ENCODE measurements around the gene PPOX.

PPOX gene

DNA sequence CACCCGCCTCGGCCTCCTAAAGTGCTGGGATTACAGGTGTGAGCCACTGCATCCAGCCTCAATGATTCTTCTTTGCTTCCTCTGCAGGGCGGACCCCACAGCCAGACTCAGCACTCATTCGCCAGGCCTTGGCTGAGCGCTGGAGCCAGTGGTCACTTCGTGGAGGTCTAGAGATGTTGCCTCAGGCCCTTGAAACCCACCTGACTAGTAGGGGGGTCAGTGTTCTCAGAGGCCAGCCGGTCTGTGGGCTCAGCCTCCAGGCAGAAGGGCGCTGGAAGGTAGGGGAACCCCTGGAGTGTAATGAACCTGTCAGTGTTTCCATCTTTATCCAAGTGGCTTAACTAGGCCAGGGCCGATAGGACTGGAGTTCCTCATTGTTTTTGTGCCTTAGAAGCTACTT lies 2.7 kb downstream of the PPOX start:
- no peak overlapping the region for H3K4me3 ChIP-seq (ENCODE audit: low read length)
- no peaks in the 10 kb centered on the region for H3K9me3 ChIP-seq (ENCODE audit: insufficient read depth, low read depth, low read length)
- no peaks in the 10 kb centered on the region for H3K4me1 ChIP-seq (ENCODE audit: insufficient read depth, low read length)
- H3K27me3 ChIP-seq (ENCODE audit: insufficient read depth, low read length), result no peaks in the 10 kb centered on the region
- H3K9ac ChIP-seq (ENCODE audit: low read depth, low read length), result no peak overlapping the region
- no peak overlapping the region for H3K27ac ChIP-seq (ENCODE audit: low read length)
- peaks cover 61% of the 10 kb centered on the region for H3K36me3 ChIP-seq (ENCODE audit: insufficient read depth, low read depth, low read length)

DNA sequence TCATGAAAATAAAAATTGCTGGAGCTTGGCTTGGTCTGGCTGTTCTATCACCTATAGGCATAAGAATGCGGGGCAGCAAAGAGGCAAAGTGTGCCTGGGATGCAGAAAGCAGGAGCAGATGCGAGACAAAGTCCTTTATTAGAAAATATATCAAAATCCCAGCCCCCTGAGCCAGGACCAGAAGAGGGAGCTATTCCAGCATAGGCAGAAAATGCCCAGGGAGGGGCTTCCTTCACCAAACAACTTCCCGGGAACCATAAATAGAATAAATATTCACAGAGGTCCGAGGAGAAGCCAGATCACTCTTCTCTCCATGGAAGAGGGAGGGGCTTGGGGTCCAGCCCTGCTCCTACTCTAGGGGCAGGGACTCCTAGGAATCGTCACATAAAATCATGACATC lies 5.0 kb downstream of the PPOX start:
- Histone ChIP-seq H3K4me1 (ENCODE audit: insufficient read depth, low read length) (no peaks in the 10 kb centered on the region), H3K9me3 (ENCODE audit: insufficient read depth, low read depth, low read length) (no peaks in the 10 kb centered on the region), H3K4me3 (ENCODE audit: low read length) (no peak overlapping the region), H3K9ac (ENCODE audit: low read depth, low read length) (no peak overlapping the region), H3K27me3 (ENCODE audit: insufficient read depth, low read length) (no peaks in the 10 kb centered on the region), H3K36me3 (ENCODE audit: insufficient read depth, low read depth, low read length) (peaks cover 63% of the 10 kb centered on the region), H3K27ac (ENCODE audit: low read length) (no peak overlapping the region)

DNA sequence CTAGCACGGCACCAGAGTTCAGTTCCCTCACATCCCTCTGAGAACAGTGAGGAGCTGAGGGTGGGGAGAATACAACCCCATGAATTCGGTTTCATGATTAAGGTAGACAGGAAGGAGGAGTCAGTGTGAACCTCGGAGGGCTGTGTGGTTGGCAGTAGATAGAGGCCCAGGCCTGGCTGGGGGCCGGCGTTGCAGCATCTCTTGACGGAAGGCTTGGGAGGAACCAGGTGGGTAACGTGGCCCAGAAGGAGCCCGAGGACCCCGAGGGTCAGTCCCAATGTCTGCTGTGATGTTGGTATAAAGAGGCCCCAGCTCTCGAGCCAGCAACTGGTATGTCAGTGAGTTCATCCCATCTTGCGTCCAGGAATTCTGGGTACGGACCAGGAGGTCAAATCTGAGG lies 5.5 kb downstream of the PPOX start:
- Histone ChIP-seq H3K9me3 (ENCODE audit: insufficient read depth, low read depth, low read length) (no peaks in the 10 kb centered on the region), H3K9ac (ENCODE audit: low read depth, low read length) (no peak overlapping the region), H3K4me3 (ENCODE audit: low read length) (no peak overlapping the region), H3K27me3 (ENCODE audit: insufficient read depth, low read length) (no peaks in the 10 kb centered on the region), H3K36me3 (ENCODE audit: insufficient read depth, low read depth, low read length) (peaks cover 63% of the 10 kb centered on the region), H3K27ac (ENCODE audit: low read length) (no peak overlapping the region), H3K4me1 (ENCODE audit: insufficient read depth, low read length) (no peaks in the 10 kb centered on the region)

DNA sequence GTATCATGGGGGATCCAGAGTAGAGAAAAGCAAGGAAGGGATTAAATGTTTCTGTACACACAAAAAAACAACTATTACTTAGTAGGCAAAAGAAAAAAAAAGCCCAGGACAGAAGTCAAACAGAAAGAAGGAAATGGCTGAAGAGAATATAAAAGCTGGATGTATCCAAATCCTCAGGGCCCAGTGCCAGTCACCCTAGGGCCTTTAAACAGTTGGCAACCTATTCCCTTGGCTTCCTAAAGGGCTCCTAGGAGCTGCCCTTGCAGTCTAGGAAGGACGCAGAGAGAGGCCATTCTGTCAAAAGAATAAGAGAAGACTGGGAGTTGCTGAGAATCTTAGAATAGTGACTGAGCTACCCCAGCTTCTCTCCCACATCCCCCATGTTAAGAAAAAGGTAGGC lies 6.1 kb downstream of the PPOX start:
- no peaks in the 10 kb centered on the region for H3K27me3 ChIP-seq (ENCODE audit: insufficient read depth, low read length)
- peaks cover 63% of the 10 kb centered on the region for H3K36me3 ChIP-seq (ENCODE audit: insufficient read depth, low read depth, low read length)
- no peak overlapping the region for H3K4me3 ChIP-seq (ENCODE audit: low read length)
- no peak overlapping the region for H3K9ac ChIP-seq (ENCODE audit: low read depth, low read length)
- H3K4me1 ChIP-seq (ENCODE audit: insufficient read depth, low read length), result no peaks in the 10 kb centered on the region
- no peaks in the 10 kb centered on the region for H3K9me3 ChIP-seq (ENCODE audit: insufficient read depth, low read depth, low read length)
- H3K27ac ChIP-seq (ENCODE audit: low read length), result no peak overlapping the region

DNA sequence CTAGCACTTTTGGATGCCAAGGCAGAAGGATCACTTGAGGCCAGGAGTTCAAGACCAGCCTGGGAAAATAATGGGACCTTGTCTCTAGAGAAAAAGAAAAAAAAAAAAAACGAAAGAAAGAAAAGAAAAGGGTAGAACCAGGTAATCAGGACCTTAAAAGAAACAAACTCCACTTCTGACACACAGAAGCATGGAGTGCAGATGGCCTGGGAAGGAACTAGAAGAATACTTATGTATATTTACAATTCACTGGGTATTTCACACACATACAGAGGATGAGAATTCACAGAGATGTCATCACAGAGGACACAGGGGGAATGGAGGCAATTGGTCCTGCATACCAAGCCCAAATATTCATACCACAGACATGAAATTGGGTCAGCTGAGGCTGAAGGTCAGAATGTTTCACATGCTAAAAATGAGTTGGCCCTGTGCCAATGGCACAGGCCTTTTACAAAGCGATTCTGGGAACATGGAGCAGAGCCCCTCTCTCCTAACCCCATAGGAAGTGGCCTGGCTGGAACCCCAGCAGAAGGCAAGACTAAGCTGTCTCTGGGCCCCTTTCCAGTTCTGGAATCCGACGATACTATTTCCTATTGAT lies 6.7 kb downstream of the PPOX start:
- no peak overlapping the region for H3K27ac ChIP-seq (ENCODE audit: low read length)
- H3K27me3 ChIP-seq (ENCODE audit: insufficient read depth, low read length), result no peaks in the 10 kb centered on the region
- H3K4me1 ChIP-seq (ENCODE audit: insufficient read depth, low read length), result peaks cover under 1% of the 10 kb centered on the region; the same call in 1 of the 2 replicates
- no peaks in the 10 kb centered on the region for H3K9me3 ChIP-seq (ENCODE audit: insufficient read depth, low read depth, low read length)
- no peak overlapping the region for H3K4me3 ChIP-seq (ENCODE audit: low read length)
- H3K9ac ChIP-seq (ENCODE audit: low read depth, low read length), result no peak overlapping the region
- H3K36me3 ChIP-seq (ENCODE audit: insufficient read depth, low read depth, low read length), result peaks cover 63% of the 10 kb centered on the region

DNA sequence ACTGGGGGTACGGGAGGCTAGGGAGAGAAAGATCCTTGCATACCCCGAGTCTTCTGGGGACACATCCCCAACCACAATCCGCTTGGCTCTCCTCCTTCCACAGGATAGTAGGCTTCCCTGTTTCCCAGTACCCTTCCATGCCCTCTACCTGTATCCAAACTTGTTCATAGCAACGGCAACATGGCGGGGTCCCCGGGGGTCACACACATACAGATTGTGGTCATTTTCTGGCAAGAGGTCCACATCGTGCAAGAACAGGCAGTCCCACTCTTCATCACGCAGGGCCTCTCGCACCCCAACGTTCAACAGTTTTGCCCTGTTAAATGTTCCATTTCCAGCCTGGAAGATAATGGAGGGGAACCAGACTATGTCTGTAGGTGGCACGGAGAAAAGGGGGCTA lies 7.5 kb downstream of the PPOX start:
- Histone ChIP-seq H3K27ac (ENCODE audit: low read length) (no peak overlapping the region), H3K27me3 (ENCODE audit: insufficient read depth, low read length) (no peaks in the 10 kb centered on the region), H3K9ac (ENCODE audit: low read depth, low read length) (no peak overlapping the region), H3K36me3 (ENCODE audit: insufficient read depth, low read depth, low read length) (peaks cover 63% of the 10 kb centered on the region), H3K4me3 (ENCODE audit: low read length) (no peak overlapping the region), H3K9me3 (ENCODE audit: insufficient read depth, low read depth, low read length) (no peaks in the 10 kb centered on the region), H3K4me1 (ENCODE audit: insufficient read depth, low read length) (peaks cover 6% of the 10 kb centered on the region; the same call in 1 of the 2 replicates)

DNA sequence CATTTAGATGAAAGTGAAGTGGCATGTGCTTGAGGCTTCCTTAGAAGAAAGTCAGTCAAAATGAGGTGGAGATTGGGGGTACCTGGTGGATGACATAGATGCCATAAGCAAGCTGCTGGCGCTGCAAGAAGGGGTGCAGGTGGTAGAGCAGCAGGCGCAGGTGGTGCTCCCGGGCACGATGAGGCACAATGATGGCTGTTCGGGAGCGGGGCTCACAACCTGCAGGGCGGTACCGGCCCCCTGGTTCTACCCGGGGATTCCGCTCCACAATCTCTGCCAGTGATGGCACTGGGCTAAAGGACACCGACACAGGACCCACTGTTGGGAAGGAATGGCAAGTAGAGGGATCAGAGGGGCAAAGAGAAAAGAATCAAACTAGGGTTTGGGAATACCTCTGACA lies 8.7 kb downstream of the PPOX start:
- Histone ChIP-seq H3K27me3 (ENCODE audit: insufficient read depth, low read length) (no peaks in the 10 kb centered on the region), H3K9me3 (ENCODE audit: insufficient read depth, low read depth, low read length) (no peaks in the 10 kb centered on the region), H3K27ac (ENCODE audit: low read length) (no peak overlapping the region), H3K36me3 (ENCODE audit: insufficient read depth, low read depth, low read length) (peaks cover 52% of the 10 kb centered on the region), H3K9ac (ENCODE audit: low read depth, low read length) (no peak overlapping the region), H3K4me3 (ENCODE audit: low read length) (no peak overlapping the region), H3K4me1 (ENCODE audit: insufficient read depth, low read length) (peaks cover 6% of the 10 kb centered on the region; the same call in 1 of the 2 replicates)

DNA sequence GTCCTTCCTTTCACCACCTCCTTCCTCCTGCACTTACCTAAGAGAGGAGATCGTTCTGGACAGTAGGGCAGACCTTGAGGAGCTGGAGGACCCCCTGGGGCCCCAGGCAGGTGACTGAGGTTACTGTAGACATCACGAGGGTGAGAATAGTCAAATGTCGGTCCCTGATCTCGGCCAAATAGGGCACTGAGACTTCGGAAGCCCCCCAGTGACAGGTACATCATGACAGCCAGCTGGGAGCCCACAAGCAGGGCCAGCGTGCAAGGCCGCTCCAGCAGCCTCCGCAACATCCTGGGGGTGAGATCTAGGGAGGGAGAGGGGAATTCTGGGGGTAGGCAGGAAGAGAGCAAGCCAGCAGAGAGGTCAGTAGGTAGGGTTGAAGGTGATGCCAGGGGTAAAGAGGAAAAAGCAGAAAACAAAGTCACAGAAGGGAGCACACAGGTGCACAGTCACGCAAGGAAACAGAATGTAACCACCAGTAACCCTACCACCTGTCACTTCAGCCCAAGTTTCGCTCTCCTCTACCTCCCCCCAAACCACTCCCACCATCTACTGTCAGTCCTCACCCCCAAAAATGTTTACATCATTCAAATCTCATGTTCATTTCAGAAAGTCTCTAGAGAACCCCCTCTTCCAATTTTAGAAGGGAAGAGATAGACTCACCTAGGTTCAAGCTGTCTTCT lies 9.7 kb downstream of the PPOX start:
- H3K27me3 ChIP-seq (ENCODE audit: insufficient read depth, low read length), result no peaks in the 10 kb centered on the region
- H3K4me3 ChIP-seq (ENCODE audit: low read length), result 0 out of 2 replicates have a peak overlapping the region, but pooled peaks have one; percentile 84
- H3K27ac ChIP-seq (ENCODE audit: low read length), result no peak overlapping the region
- H3K9me3 ChIP-seq (ENCODE audit: insufficient read depth, low read depth, low read length), result no peaks in the 10 kb centered on the region
- peaks cover 45% of the 10 kb centered on the region for H3K36me3 ChIP-seq (ENCODE audit: insufficient read depth, low read depth, low read length)
- peaks cover 6% of the 10 kb centered on the region; the same call in 1 of the 2 replicates for H3K4me1 ChIP-seq (ENCODE audit: insufficient read depth, low read length)
- H3K9ac ChIP-seq (ENCODE audit: low read depth, low read length), result no peak overlapping the region

DNA sequence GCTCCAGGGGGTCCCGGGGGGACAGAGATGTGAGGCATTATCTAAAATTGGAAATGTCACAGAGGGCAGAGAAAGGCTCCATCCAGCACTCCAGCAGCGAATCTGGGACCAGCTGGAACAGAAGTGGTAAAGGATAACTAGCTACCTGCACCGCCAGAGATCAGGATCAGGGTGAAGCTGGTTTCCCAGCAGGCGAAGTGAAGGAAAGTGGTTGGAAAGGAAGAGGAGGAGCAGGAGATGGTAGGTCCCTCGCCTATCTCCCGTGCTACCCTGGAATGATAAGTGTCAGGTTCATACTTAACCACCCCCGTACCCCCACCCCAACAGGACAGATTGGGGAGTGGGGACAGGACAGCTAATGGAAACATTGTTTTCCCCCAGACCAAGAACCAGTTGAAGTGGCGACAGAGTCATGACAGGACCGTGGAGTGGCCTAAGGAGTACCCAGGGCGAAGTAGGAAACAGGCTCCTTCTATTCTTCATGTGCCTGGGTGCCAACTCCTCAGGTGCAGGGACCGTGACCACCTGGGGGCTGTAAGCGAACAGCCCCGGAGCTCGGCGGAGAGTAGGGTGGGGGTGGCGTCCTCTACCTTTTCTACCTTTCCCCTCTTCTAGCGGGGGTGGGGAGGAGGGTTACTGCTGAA lies 10.4 kb downstream of the PPOX start:
- peak overlapping the region; percentile 79; the same call in 1 of the 2 replicates for H3K9ac ChIP-seq (ENCODE audit: low read depth, low read length)
- peaks cover 38% of the 10 kb centered on the region for H3K36me3 ChIP-seq (ENCODE audit: insufficient read depth, low read depth, low read length)
- H3K27ac ChIP-seq (ENCODE audit: low read length), result no peak overlapping the region
- H3K27me3 ChIP-seq (ENCODE audit: insufficient read depth, low read length), result no peaks in the 10 kb centered on the region
- no peaks in the 10 kb centered on the region for H3K9me3 ChIP-seq (ENCODE audit: insufficient read depth, low read depth, low read length)
- peak overlapping the region; percentile 84 for H3K4me3 ChIP-seq (ENCODE audit: low read length)
- peaks cover 6% of the 10 kb centered on the region; the same call in 1 of the 2 replicates for H3K4me1 ChIP-seq (ENCODE audit: insufficient read depth, low read length)

DNA sequence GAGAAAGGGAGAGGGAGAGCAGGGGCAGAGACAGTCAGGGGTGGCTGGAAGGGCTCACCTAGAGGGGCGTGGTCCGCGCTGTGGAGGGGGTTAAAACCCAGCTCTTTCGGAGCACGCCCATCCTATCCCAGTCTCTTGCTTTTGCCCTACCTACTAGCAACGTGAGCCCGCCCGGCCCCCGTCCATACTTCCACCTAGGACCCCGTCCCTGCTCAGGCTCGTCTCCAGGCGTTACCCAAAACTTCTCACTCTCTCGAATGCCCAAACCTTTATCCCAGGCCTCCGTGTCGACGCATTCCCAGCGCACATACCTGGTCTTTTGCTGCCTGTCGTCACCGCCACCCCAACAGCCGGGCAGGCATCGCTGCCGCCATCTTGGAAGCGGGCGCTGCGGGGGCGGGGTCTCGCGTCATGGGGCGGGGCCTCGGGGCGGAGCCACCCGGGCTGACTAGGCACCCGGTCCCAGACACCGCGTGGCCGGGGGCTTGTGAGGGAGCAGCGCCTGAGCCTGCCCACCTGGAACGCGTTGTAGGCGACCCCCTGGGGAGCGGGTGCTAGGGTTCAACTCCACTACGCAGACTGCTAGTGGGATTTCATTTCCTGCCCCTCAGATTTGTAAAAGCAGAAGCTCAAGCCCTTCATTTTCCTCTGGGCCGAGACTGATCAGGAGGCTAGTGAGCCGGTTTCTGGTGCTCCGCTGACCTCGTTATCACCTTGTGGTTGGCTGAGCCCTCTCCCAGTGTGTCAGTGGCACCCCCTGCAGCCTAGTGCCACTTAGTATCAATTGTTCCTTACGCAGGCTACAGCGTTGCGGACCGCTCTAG lies 11.1 kb downstream of the PPOX start, which contains the start of gene B4GALT3:
Gene B4GALT3 (minus strand): TSS at position 396 of the 824 bp plus-strand sequence. CDS start 1,447 bp downstream, outside the sequence.
- H3K9ac ChIP-seq (ENCODE audit: low read depth, low read length), result peak within 1 kb of the TSS; percentile 79; the same call in 1 of the 2 replicates
- peaks cover 6% of the 10 kb centered on the region; the same call in 1 of the 2 replicates for H3K4me1 ChIP-seq (ENCODE audit: insufficient read depth, low read length)
- H3K27ac ChIP-seq (ENCODE audit: low read length), result no peak within 1 kb of the TSS
- H3K9me3 ChIP-seq (ENCODE audit: insufficient read depth, low read depth, low read length), result no peaks in the 10 kb centered on the region
- H3K36me3 ChIP-seq (ENCODE audit: insufficient read depth, low read depth, low read length), result peaks cover 31% of the 10 kb centered on the region
- peak within 1 kb of the TSS; percentile 84 for H3K4me3 ChIP-seq (ENCODE audit: low read length)
- no peaks in the 10 kb centered on the region for H3K27me3 ChIP-seq (ENCODE audit: insufficient read depth, low read length)

DNA sequence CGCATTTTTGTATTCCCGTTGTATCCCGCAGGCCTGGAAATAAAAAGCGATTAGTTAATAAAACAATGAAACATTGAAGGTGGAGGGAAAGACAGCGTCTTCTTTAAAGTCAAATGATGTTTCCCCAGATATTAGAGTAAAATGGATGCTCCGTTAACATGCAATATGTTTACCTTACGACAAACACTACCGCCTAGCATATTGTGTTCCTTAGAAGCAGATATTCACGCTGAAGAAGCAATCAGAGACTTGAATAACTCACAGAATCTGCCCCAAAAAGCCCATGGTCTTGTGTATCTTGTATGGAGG lies 11.7 kb downstream of the PPOX start:
- H3K9me3 ChIP-seq (ENCODE audit: insufficient read depth, low read depth, low read length), result no peaks in the 10 kb centered on the region
- peaks cover 25% of the 10 kb centered on the region for H3K36me3 ChIP-seq (ENCODE audit: insufficient read depth, low read depth, low read length)
- H3K4me3 ChIP-seq (ENCODE audit: low read length), result peak overlapping the region; percentile 84
- no peaks in the 10 kb centered on the region for H3K27me3 ChIP-seq (ENCODE audit: insufficient read depth, low read length)
- H3K9ac ChIP-seq (ENCODE audit: low read depth, low read length), result peak overlapping the region; percentile 79; the same call in 1 of the 2 replicates
- H3K4me1 ChIP-seq (ENCODE audit: insufficient read depth, low read length), result peaks cover 6% of the 10 kb centered on the region; the same call in 1 of the 2 replicates
- no peak overlapping the region for H3K27ac ChIP-seq (ENCODE audit: low read length)
